HL-60 (cell line): Measurements from ENCODE around the gene SCAI.

Source experiments
- DNase-seq, 2 experiments: peaks; one replicate each; pipeline ENCODE4 v3.0.0-alpha.2; 2010 to 2020; ENCODE audit warnings: low read depth in 1 of 2, low spot score in 1 of 2
- H3K27ac ChIP-seq: fragments of 250-450 bp; sonication (Bioruptor Pico); replicated peaks from 2 replicates; pipeline ENCODE4 v1.5.1; 2020; ENCODE audit warnings: mild to moderate bottlenecking, moderate library complexity
- H3K27me3 ChIP-seq: fragments of 250-450 bp; sonication (Bioruptor Pico); 2 replicates; pipeline ENCODE4 v1.5.1; 2021; ENCODE audit warnings: mild to moderate bottlenecking, moderate library complexity; ENCODE audit not compliant: insufficient read depth, poor library complexity, severe bottlenecking
- H3K4me3 ChIP-seq: replicated peaks from 2 replicates; pipeline ENCODE4 v1.5.1; 2011; ENCODE audit warnings: mild to moderate bottlenecking, control low read depth, low read length; ENCODE audit not compliant: insufficient read depth
- CTCF ChIP-seq: IDR thresholded peaks from one replicate; pipeline ENCODE4 v1.5.1; 2011; ENCODE audit warnings: low read length, control low read depth, inconsistent platforms; ENCODE audit not compliant: insufficient read depth
- GABPA ChIP-seq: IDR thresholded peaks from 2 replicates; pipeline ENCODE4 v1.6.1; 2012; ENCODE audit warnings: low read depth
- POLR2AphosphoS5 ChIP-seq: IDR thresholded peaks from 2 replicates; pipeline ENCODE4 v1.6.1; 2012; ENCODE audit warnings: low read depth
- REST ChIP-seq: IDR thresholded peaks from 2 replicates; pipeline ENCODE4 v1.6.1; 2012; ENCODE audit warnings: low read depth; ENCODE audit not compliant: insufficient replicate concordance
- SPI1 ChIP-seq: IDR thresholded peaks from 2 replicates; pipeline ENCODE4 v1.6.1; 2012; ENCODE audit warnings: low read depth, mild to moderate bottlenecking, borderline replicate concordance

SCAI gene

GRCh38 chr9:124975131-124975530, 168.2 kb downstream of the SCAI start:
- H3K4me3 ChIP-seq: no peak overlapping the region
- H3K27ac ChIP-seq: no peak overlapping the region
- DNase-seq: no peak
- H3K27me3 ChIP-seq: no peaks in the 10 kb centered on the region
- TF ChIP-seq CTCF (no peak), POLR2AphosphoS5 (no peak), SPI1 (no peak), GABPA (no peak), REST (no peak)

DNA sequence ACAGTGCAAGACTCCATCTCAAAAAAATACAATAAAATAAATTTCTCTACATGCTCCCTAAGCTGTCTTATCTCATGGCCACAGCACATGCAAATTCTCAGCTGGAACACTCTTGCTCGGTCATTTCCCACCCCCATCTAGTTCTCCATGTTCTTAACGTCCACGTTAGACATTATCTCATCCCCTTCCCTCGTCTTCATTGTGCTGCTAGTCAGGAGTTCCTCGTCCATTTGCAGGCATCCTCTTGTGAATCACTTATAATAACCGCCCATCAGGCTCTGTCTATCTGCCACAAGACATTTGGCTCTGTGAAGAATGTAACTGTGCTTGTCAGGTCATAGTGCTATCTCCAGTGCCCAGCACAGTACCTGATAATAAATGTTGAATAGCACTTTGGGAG, 169.5 kb downstream of the SCAI start:
- Histone ChIP-seq H3K27ac (no peak overlapping the region), H3K4me3 (no peak overlapping the region), H3K27me3 (no peaks in the 10 kb centered on the region)
- no peak for DNase-seq
- TF ChIP-seq REST (no peak), CTCF (no peak), GABPA (no peak), SPI1 (no peak), POLR2AphosphoS5 (no peak)

GRCh38 chr9:124972241-124972770, 171.0 kb downstream of the SCAI start:
- TF ChIP-seq CTCF (no peak), SPI1 (no peak), POLR2AphosphoS5 (no peak), REST (no peak), GABPA (no peak)
- Histone ChIP-seq H3K4me3 (no peak overlapping the region), H3K27ac (no peak overlapping the region), H3K27me3 (no peaks in the 10 kb centered on the region)
- no peak for DNase-seq
